Activated T-helper 2 cell treated with anti-CD3 and anti-CD28 coated beads, Interferon-gamma antibody, Interleukin-2, Interleukin-4, amounts not matched to agents 10 μg/mL and 5 μg/mL and 100 μg/mL, durations not matched to agents 14 hours and 24 hours and 36 hours (primary cell): ENCODE data around the gene C14orf119. TPM values are rescaled to one million over a fixed set of nuclear protein-coding genes. Genes with fewer than 3 reads are reported as not detected.
A peak's percentile ranks its signal among the peaks of the same experiment; 100 is the strongest.

Source experiments
- DNase-seq: peaks from one replicate; pipeline ENCODE4 v3.0.0; 2021; ENCODE audit warnings: low spot score
- H3K27ac Mint-ChIP-seq: one replicate; pipeline ENCODE4 v1.8.0; 2021; ENCODE audit warnings: mixed read lengths
- H3K27me3 Mint-ChIP-seq: one replicate; pipeline ENCODE4 v1.8.0; 2021; ENCODE audit warnings: low read depth, mixed read lengths
- H3K36me3 Mint-ChIP-seq: one replicate; pipeline ENCODE4 v1.8.0; 2021; ENCODE audit warnings: low read depth, mixed read lengths
- H3K4me1 Mint-ChIP-seq: one replicate; pipeline ENCODE4 v1.8.0; 2021; ENCODE audit warnings: low read depth, mixed read lengths
- H3K4me3 Mint-ChIP-seq: one replicate; pipeline ENCODE4 v1.8.0; 2021; ENCODE audit warnings: low read depth, mild to moderate bottlenecking, moderate library complexity, mixed read lengths
- H3K9me3 Mint-ChIP-seq: one replicate; pipeline ENCODE4 v1.8.0; 2021; ENCODE audit warnings: mixed read lengths
- intact Hi-C: fragments of 100-400 bp; cut with micrococcal nuclease; formaldehyde crosslinking; loops from one replicate; pipeline ENCODE4 v1.15.1; 2023
- total RNA-seq: library from RNA; stranded (reverse); gene quantifications from 2 replicates; pipeline ENCODE4 v1.2.3, GENCODE V29; 2022

Gene C14orf119
- total RNA-seq, 1 donor from 2014 or later = 57.7 TPM

DNA sequence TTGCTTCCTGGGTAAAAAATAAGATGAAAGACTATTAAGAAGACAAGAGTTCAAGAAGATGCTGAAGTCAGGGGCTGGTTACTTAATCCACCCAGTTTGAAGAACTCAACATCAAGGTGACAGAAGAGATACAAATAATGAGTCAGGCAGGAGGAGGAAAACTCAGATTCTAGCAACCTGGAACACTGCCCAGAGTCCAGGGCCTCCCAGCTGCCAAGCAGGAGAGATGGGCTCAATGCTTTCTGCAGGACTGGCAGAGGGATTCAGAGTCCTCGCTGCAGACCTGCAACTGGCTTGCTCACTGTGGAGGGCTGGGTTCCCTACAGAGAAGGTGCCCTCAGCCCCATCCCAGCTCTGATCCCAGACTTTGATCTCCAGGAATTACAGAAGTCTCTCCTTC is 52.4 kb downstream of the C14orf119 start:
- Mint-ChIP-seq H3K36me3 (no peaks in the 10 kb centered on the region), H3K4me3 (no peak overlapping the region), H3K9me3 (no peaks in the 10 kb centered on the region), H3K4me1 (peaks cover 29% of the 10 kb centered on the region), H3K27me3 (no peaks in the 10 kb centered on the region), H3K27ac (no peak overlapping the region)
- intact Hi-C loops = no loop called here
- DNase-seq = no peak

DNA sequence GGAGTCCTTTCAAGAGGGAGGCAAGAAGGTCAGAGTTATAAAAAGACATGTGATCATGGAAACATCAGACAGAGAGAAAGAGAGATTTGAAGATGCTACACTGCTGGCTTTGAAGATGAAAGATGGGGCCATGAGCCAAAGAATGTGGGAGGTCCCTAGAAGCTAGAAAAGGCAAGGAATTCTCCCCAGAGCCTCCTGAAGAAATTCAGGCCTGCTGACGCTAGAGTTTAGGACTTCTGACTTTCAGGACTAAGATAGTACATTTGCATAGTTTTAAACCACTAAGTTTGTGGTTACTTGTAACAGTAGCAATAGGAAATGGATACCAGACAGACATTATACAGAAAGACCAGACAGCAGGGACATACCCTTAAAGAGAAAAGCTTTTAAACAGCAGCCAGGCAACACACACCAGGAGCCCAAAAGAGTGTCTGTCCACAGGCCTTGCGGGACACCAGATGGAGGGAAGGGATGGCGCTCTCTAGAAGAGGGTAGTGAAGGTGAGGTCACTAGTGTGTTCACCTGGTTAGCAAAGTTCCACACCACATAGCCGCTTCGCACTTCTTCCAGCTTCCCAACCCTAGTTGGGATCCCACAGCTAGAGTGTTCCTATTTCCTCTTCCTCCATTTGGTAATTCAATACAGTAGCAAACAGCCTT is 53.4 kb downstream of the C14orf119 start:
- no peak for DNase-seq
- Mint-ChIP-seq H3K9me3 (no peaks in the 10 kb centered on the region), H3K4me1 (peaks cover 30% of the 10 kb centered on the region), H3K4me3 (no peak overlapping the region), H3K27ac (peak overlapping the region; percentile 8), H3K36me3 (no peaks in the 10 kb centered on the region), H3K27me3 (no peaks in the 10 kb centered on the region)
- intact Hi-C loops = no loop called here

DNA sequence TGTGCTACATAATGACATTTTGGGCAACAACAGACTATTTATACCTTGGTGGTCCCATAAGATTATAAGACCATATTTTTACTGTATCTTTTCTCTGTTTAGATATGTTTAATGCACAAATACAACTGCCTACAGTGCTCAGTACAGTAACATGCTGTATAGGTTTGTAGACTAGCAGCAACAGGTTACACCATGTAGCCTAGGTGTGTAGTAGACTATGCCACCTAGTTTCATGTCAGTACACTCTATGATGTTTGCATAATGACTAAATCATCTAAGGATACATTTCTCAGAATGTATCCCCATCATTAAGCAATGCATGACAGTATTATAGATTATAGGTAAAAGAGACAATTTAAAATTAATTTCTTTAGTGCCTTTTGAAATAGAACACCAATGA is 54.4 kb downstream of the C14orf119 start:
- no peak for DNase-seq
- intact Hi-C loops = no loop called here
- no peak overlapping the region for H3K27ac Mint-ChIP-seq
- no peak overlapping the region for H3K4me3 Mint-ChIP-seq
- H3K27me3 Mint-ChIP-seq = no peaks in the 10 kb centered on the region
- H3K36me3 Mint-ChIP-seq = no peaks in the 10 kb centered on the region
- H3K9me3 Mint-ChIP-seq = no peaks in the 10 kb centered on the region
- peaks cover 35% of the 10 kb centered on the region for H3K4me1 Mint-ChIP-seq

Other genes with a start within 250 kb of the C14orf119 start
- 38.9 and 40.5 TPM in 2 replicates for gene LRP10, start 223.8 kb upstream of the C14orf119 start, total RNA-seq
- gene REM2, start 212.3 kb upstream of the C14orf119 start, total RNA-seq = 0.28 and 0.30 TPM in 2 replicates
- 77.3 and 81.1 TPM in 2 replicates for gene RBM23, start 176.4 kb upstream of the C14orf119 start, total RNA-seq
- gene PRMT5, start 166.1 kb upstream of the C14orf119 start, total RNA-seq = 147 and 152 TPM in 2 replicates
- 63.5 and 65.5 TPM in 2 replicates for gene HAUS4, start 138.4 kb upstream of the C14orf119 start, total RNA-seq
- gene AJUBA, start 113.0 kb upstream of the C14orf119 start, total RNA-seq = 1.5 and 2.1 TPM in 2 replicates
- gene C14orf93, start 85.4 kb upstream of the C14orf119 start, total RNA-seq = 9.1 and 9.2 TPM in 2 replicates
- 124 and 134 TPM in 2 replicates for gene PSMB5, start 60.6 kb upstream of the C14orf119 start, total RNA-seq
- gene PSMB11, start 53.3 kb upstream of the C14orf119 start, total RNA-seq = not detected in 2 replicates
- gene CDH24, start 38.0 kb upstream of the C14orf119 start, total RNA-seq = 1.4 and 2.1 TPM in 2 replicates
- 209 and 213 TPM in 2 replicates for gene ACIN1, start 369 bp upstream of the C14orf119 start, total RNA-seq
- gene CIROP, start 9.5 kb downstream of the C14orf119 start, total RNA-seq = not detected in 2 replicates
- gene CEBPE, start 23.8 kb downstream of the C14orf119 start, total RNA-seq = not detected in 2 replicates
- 5.3 and 5.4 TPM in 2 replicates for gene SLC7A8, start 88.2 kb downstream of the C14orf119 start, total RNA-seq
- gene RNF212B, start 142.4 kb downstream of the C14orf119 start, total RNA-seq = not detected in 2 replicates
- gene HOMEZ, start 190.6 kb downstream of the C14orf119 start, total RNA-seq = 13.3 and 13.7 TPM in 2 replicates
- 20.3 and 21.3 TPM in 2 replicates for gene PPP1R3E, start 207.4 kb downstream of the C14orf119 start, total RNA-seq
- gene BCL2L2, start 211.3 kb downstream of the C14orf119 start, total RNA-seq = 9.3 and 10.1 TPM in 2 replicates
- 241 and 259 TPM in 2 replicates for gene PABPN1, start 226.0 kb downstream of the C14orf119 start, total RNA-seq